NK-92 treated with Interleukin-12 subunit alpha and Interleukin-12 subunit beta, amount 100 ng/mL, for 24 hours (cell line): ENCODE results near the gene WEE1.
"Not testable (repeated sequence)": the region's sequence is repeated elsewhere in the genome, so short reads cannot be mapped to it uniquely, and the experiment has no call there.

Experiments used
- DNase-seq: peaks from one replicate; lab custom pipeline; 2025; lab: John Stamatoyannopoulos, UW

Gene WEE1

DNA sequence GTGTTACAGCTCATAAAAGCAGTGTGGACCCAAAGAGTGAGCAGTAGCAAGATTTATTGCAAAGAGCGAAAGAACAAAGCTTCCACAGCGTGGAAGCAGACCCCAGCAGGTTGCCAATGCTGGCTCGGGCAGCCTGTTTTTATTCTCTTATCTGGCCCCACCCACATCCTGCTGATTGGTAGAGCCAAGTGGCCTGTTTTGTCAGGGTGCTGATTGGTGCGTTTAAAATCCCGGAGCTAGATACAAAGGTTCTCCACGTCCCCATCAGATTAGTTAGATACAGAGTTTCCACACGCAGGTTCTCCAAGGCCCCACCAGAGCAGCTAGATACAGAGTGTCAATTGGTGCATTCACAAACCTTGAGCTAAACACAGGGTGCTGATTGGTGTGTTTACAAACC lies 48.9 kb downstream of the WEE1 start:
- not testable (repeated sequence) for DNase-seq

DNA sequence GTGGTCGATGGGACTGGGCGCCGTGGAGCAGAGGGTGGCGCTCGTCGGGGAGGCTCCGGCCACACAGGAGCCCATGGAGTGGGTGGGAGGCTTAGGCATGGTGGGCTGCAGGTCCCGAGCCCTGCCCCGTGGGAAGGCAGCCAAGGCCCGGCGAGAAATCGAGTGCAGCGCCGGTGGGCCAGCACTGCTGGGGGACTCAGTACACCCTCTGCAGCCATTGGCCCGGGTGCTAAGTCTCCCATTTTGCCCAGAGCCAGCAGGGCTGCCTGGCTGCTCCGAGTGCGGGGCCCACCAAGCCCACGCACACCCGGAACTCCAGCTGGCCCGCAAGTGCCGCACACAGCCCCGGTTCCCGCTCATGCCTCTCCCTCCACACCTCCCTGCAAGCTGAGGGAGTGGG lies 49.6 kb downstream of the WEE1 start:
- DNase-seq: not testable (repeated sequence)

DNA sequence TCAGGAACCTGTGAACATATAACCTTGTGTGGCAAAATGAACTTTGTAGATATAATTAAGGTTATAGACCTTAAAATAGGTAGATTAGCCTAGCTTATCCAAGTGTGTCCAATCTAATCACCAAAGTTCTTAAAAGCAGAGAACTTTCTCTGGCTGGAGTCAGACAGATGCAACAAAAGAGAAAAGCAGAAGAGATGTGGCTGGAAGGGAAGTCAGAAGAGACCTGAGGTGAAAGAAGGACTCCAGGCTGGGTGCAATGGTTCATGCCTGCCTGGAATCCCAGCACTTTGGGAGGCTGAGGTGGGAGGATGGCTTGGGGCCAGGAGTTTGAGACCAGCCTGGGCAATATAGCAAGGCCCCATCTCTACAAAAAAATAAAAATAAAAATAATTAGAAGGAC lies 51.0 kb downstream of the WEE1 start:
- DNase-seq: no peak

DNA sequence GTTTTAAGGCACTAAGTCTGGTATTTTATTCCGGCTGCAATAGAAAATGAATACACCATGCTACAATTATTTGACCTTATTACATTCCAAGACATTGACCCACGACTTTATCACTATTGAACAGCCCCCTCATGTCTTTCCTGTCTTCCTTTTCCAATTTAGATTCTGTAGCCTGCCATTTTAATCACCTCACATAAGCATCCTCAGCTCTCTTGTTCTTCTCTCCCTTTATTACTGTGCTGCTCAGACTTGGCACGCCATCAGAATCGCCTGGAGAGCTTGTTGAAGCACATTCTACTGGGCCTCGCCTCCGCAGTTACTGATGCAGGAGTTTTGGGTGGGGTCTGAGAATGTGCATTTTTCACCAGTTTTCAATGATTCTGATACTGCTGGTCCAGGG lies 51.7 kb downstream of the WEE1 start:
- DNase-seq: no peak

DNA sequence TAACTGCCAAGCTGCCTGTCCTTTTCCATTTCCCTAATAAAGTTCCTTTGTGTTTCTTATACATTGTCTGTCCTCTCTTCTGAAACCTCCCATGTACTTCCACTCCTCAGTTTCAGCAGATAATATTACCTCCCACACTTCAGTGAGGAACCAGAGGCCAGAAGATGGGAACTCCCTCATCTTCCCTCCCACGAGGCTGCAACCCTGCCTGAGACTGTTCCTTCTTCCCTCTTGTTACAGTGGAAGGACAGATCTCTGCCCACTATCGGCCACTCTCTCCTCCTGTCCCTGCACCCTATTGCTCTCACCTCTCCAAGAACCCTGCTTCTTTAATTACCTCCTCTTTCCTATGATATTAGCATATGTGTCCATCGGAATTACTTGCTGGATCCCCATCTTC lies 52.3 kb downstream of the WEE1 start:
- DNase-seq: no peak

DNA sequence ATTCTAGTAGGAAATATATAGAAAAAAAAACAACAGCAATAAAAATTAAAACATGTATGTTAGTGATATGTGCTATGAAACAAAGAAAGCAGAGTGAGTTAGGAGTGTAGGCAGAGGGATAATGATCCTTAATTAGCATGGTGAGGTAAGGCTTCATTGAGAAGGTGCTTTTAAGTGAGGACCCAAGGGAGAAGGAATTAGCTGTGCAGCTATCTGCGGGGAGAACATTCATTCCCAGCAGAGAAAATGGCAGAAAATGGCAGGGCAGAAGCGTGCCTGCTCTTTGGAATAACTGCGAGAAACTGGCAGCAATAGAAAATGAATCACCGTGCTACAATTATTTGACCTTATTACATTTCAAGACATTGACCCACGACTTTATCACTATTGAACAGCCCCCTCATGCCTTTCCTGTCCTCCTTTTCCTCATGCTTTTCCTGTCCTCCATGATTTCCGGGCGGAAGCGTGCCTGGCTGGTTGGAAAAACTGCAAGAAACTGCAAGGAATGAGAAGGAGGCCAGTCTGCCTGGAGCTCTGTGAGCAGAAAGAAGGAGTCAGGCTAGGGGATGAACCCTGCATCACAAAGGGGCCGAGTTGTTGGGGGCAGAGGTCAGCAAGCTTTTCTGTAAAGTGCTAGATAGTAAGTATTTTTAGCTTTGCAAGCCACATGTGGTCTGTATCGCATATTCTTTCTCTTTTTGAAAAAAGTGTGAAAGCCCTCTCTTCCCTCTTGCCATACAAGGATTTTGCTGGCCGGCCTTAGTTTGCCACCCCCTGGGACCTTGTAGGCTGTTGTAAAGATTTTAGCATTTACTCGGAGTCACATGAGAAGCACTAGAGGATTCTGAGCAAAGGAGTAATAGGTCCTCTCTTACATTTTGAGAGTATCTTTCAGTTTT lies 53.3 kb downstream of the WEE1 start:
- DNase-seq: no peak

DNA sequence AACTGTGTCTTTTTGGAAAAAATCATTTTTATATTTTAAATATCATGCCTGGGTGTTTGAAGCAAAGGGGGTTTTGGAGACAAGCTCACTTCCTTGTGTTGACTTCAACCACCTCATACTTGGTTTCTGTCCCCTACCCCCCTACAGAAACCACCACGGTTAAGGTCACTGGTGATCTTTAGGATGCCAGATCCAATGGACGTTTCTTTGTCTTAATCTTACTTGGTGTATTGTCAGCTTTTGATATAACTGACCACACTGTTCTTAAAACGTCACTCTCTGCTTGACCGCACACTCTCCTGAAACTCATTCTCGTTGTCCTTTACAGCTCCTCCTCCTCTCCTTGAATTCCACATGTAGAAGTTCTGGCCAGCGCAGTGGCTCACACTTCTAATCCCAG lies 55.6 kb downstream of the WEE1 start:
- no peak for DNase-seq

DNA sequence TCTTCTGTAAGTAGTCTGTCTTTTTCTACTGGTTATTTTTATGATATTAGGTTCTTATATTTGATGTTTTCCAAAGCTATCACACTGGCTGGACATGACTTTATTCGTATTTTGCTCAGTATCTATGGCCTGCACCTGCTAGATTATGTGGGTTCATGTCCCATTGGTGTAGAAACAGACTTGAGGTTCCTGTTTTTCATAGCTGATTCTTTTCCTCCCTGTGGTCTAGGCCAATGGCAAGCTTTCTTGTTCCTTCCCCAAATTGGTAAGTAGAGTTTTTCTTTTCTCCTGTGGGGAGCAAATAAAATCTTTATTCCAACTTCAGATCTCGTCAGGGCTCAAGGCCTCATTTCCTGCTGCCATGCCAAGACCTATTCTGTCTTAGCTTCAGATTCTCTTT lies 60.2 kb downstream of the WEE1 start:
- no peak for DNase-seq

DNA sequence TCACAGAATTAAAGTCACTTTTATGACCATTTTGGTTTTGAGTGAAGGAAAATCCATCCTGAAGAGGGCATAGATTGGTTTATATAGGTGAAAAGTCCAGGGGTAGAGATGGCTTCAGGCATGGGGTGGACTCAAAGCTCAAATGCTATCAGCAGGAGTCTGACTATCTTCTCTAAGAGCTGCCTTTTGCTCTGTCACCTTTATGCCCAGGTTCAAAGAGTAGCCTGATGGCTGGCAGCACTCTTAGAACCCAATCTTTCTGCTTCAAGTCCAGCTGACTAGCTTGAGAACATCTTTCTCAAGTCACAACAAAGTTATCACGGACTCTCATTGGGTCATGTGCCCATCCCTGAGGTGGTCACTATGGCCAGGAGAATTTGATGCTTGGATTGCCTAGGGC lies 63.2 kb downstream of the WEE1 start:
- DNase-seq: no peak

DNA sequence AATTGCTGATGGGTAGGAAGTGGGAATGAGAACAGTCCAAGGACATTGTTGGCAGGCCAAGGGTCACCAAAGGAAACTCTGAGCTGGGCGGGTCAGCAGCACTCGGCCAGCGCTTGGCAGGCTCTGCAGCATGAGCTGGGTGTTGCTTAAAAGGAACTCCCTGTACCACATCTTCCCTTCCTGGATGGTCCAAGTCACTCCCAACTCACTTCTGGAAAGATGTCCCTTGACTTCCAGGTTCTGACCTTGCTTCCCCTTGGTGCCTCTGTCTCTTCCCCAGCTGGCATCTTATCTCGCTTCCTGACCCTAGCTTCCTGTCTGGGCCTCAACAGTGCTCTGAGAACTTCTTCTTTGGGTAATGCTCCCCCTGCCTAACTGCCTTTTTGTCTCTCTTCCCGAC lies 65.6 kb downstream of the WEE1 start:
- no peak for DNase-seq
